H9 (cell line): ENCODE data around the gene BIVM. TPM values are rescaled to one million over a fixed set of nuclear protein-coding genes. Genes with fewer than 3 reads are reported as not detected.

Source experiments
- DNase-seq: peaks from one replicate; pipeline ENCODE4 v3.0.0-alpha.2; 2017
- H2AFZ ChIP-seq: one replicate; pipeline ENCODE4 v1.6.1; 2013; ENCODE audit warnings: mild to moderate bottlenecking, low read length, control low read depth, moderate library complexity
- H2AK5ac ChIP-seq: 2 replicates; pipeline ENCODE4 v1.6.1; 2013; ENCODE audit warnings: low read length, control low read depth, mixed read lengths; ENCODE audit not compliant: insufficient read length
- H2BK120ac ChIP-seq: one replicate; pipeline ENCODE4 v1.6.1; 2013; ENCODE audit warnings: low read depth, mild to moderate bottlenecking, low read length, control low read depth, inconsistent platforms; ENCODE audit not compliant: poor library complexity, severe bottlenecking
- H2BK12ac ChIP-seq: 2 replicates; pipeline ENCODE4 v1.6.1; 2013; ENCODE audit warnings: low read length, control low read depth, mixed read lengths, low read depth; ENCODE audit not compliant: insufficient read length
- H2BK15ac ChIP-seq: 2 replicates; pipeline ENCODE4 v1.6.1; 2013; ENCODE audit warnings: low read depth, low read length, control low read depth
- H2BK20ac ChIP-seq: one replicate; pipeline ENCODE4 v1.6.1; 2013; ENCODE audit warnings: low read depth, mild to moderate bottlenecking, low read length, control low read depth, inconsistent platforms; ENCODE audit not compliant: poor library complexity, severe bottlenecking
- H2BK5ac ChIP-seq: 2 replicates; pipeline ENCODE4 v1.6.1; 2013; ENCODE audit warnings: low read length, control low read depth, mixed read lengths; ENCODE audit not compliant: insufficient read length
- H3K14ac ChIP-seq: 2 replicates; pipeline ENCODE4 v1.6.1; 2013; ENCODE audit warnings: low read length, control low read depth; ENCODE audit not compliant: insufficient read depth
- H3K18ac ChIP-seq: 2 replicates; pipeline ENCODE4 v1.6.1; 2013; ENCODE audit warnings: low read depth, mild to moderate bottlenecking, mixed read lengths, low read length, control low read depth; ENCODE audit not compliant: insufficient read length
- H3K23ac ChIP-seq: 2 replicates; pipeline ENCODE4 v1.6.1; 2013; ENCODE audit warnings: low read length, control low read depth, mixed read lengths, low read depth; ENCODE audit not compliant: insufficient read length
- H3K23me2 ChIP-seq: 2 replicates; pipeline ENCODE4 v1.6.1; 2013; ENCODE audit warnings: low read depth, mild to moderate bottlenecking, mixed read lengths, low read length, control low read depth; ENCODE audit not compliant: insufficient read length, poor library complexity, severe bottlenecking
- H3K27ac ChIP-seq: 2 replicates; pipeline ENCODE4 v1.5.1; 2013; ENCODE audit warnings: low read length, control low read depth, mixed read lengths, low read depth; ENCODE audit not compliant: insufficient read length
- H3K27me3 ChIP-seq: 2 replicates; pipeline ENCODE4 v1.6.1; 2013; ENCODE audit warnings: low read length, control low read depth, inconsistent platforms; ENCODE audit not compliant: insufficient read depth
- H3K4ac ChIP-seq: 2 replicates; pipeline ENCODE4 v1.6.1; 2013; ENCODE audit warnings: low read depth, mild to moderate bottlenecking, control low read depth, inconsistent platforms, low read length, moderate library complexity
- H3K4me1 ChIP-seq: 2 replicates; pipeline ENCODE4 v1.6.1; 2013; ENCODE audit warnings: low read length, control low read depth, inconsistent platforms; ENCODE audit not compliant: insufficient read depth
- H3K4me2 ChIP-seq: 2 replicates; pipeline ENCODE4 v1.6.1; 2013; ENCODE audit warnings: low read length, control low read depth, mixed read lengths; ENCODE audit not compliant: insufficient read length, insufficient read depth
- H3K56ac ChIP-seq: 2 replicates; pipeline ENCODE4 v1.6.1; 2013; ENCODE audit warnings: low read depth, mild to moderate bottlenecking, mixed read lengths, low read length, control low read depth; ENCODE audit not compliant: insufficient read length
- H3K79me1 ChIP-seq: 2 replicates; pipeline ENCODE4 v1.6.1; 2013; ENCODE audit warnings: low read depth, mild to moderate bottlenecking, moderate library complexity, low read length, control low read depth, inconsistent platforms; ENCODE audit not compliant: insufficient read depth, poor library complexity, severe bottlenecking
- H3K79me2 ChIP-seq: 2 replicates; pipeline ENCODE4 v1.6.1; 2013; ENCODE audit warnings: low read length, control low read depth, inconsistent platforms; ENCODE audit not compliant: insufficient read depth
- H3K9ac ChIP-seq: 2 replicates; pipeline ENCODE4 v1.6.1; 2013; ENCODE audit warnings: low read length, control low read depth, mixed read lengths; ENCODE audit not compliant: insufficient read length; ENCODE audit errors: extremely low read depth
- H3K9me3 ChIP-seq: one replicate; pipeline ENCODE4 v1.6.1; 2013; ENCODE audit warnings: low read depth, low read length, inconsistent platforms; ENCODE audit not compliant: control insufficient read depth
- H3T11ph ChIP-seq: one replicate; pipeline ENCODE4 v1.6.1; 2013; ENCODE audit warnings: mild to moderate bottlenecking, low read length, control low read depth, inconsistent platforms
- H4K20me1 ChIP-seq: one replicate; pipeline ENCODE4 v1.6.1; 2013; ENCODE audit not compliant: control insufficient read depth, insufficient read length, insufficient read depth
- H4K5ac ChIP-seq: 2 replicates; pipeline ENCODE4 v1.6.1; 2013; ENCODE audit warnings: low read depth, mild to moderate bottlenecking, mixed read lengths, low read length, control low read depth; ENCODE audit not compliant: insufficient read length
- H4K8ac ChIP-seq: replicated peaks from 2 replicates; pipeline ENCODE4 v1.6.1; 2013; ENCODE audit warnings: low read length, control low read depth, mixed read lengths, low read depth; ENCODE audit not compliant: insufficient read length
- H4K91ac ChIP-seq: 2 replicates; pipeline ENCODE4 v1.6.1; 2013; ENCODE audit warnings: low read depth, mild to moderate bottlenecking, moderate library complexity, mixed read lengths, low read length, control low read depth; ENCODE audit not compliant: insufficient read length
- H3K27ac Mint-ChIP-seq, 3 experiments: 2 replicates in 2 of 3; 3 replicates in 1 of 3; pipeline ENCODE4 v1.8.0; 2020 to 2021; ENCODE audit warnings: mixed read lengths in 3 of 3, mild to moderate bottlenecking in 1 of 3, moderate library complexity in 1 of 3
- H3K27me3 Mint-ChIP-seq: 2 replicates; pipeline ENCODE4 v1.8.0; 2021; ENCODE audit warnings: low read depth, mild to moderate bottlenecking, moderate library complexity, mixed read lengths
- H3K36me3 Mint-ChIP-seq, 3 experiments: 2 replicates in 2 of 3; 3 replicates in 1 of 3; pipeline ENCODE4 v1.8.0; 2020 to 2021; ENCODE audit warnings: low read depth in 3 of 3, mixed read lengths in 3 of 3; ENCODE audit not compliant: insufficient read depth in 1 of 3
- H3K4me1 Mint-ChIP-seq, 2 experiments: 2 replicates each; pipeline ENCODE4 v1.8.0; 2020; ENCODE audit warnings: mixed read lengths in 2 of 2
- H3K4me3 Mint-ChIP-seq, 2 experiments: 2 replicates in 1 of 2; 3 replicates in 1 of 2; pipeline ENCODE4 v1.8.0; 2020 to 2021; ENCODE audit warnings: mild to moderate bottlenecking in 2 of 2, mixed read lengths in 2 of 2, moderate library complexity in 1 of 2
- H3K9me3 Mint-ChIP-seq, 2 experiments: 2 replicates in 1 of 2; 3 replicates in 1 of 2; pipeline ENCODE4 v1.8.0; 2020; ENCODE audit warnings: mild to moderate bottlenecking in 2 of 2, mixed read lengths in 2 of 2, moderate library complexity in 1 of 2
- CTCF ChIP-seq: fragments of 200-600 bp; sonication (generic); conservative IDR thresholded peaks from 3 replicates; pipeline ENCODE4 v1.8.0; 2021; ENCODE audit warnings: antibody characterized with exemption, mild to moderate bottlenecking
- WGBS: extraction: QIAGEN DNeasy Blood & Tissue Kit; methylation state at CpG from one replicate; pipeline ENCODE4 v1.1.7; 2013; ENCODE audit warnings: missing lambda C conversion rate, low lambda C conversion rate, mixed read lengths; ENCODE audit not compliant: insufficient read length; ENCODE audit errors: extremely low coverage; 5-methylcytosine and 5-hydroxymethylcytosine counted together
- total RNA-seq: library from RNA; stranded (reverse); gene quantifications from 2 replicates; pipeline ENCODE4 v1.2.1, GENCODE V29; 2021

The BIVM gene
- total RNA-seq, 1 experiment from 2014 or later = 9.0 TPM

- H3K23ac ChIP-seq = no peak overlapping the region
- H2BK5ac ChIP-seq = no peak overlapping the region
- Mint-ChIP-seq H3K4me1 (peaks cover 10 to 14% of the 10 kb centered on the region in 2 experiments), H3K4me3 (no peak overlapping the region), H3K27ac (no peak overlapping the region), H3K27me3 (peaks cover 9% of the 10 kb centered on the region), H3K36me3 (peaks cover 0 to 10% (median 6%) of the 10 kb centered on the region in 3 experiments; a peak in 4 of 7 replicates), H3K9me3 (peaks cover 0 to 2% of the 10 kb centered on the region in 2 experiments; a peak in 1 of 5 replicates)
- no peak overlapping the region for H2BK20ac ChIP-seq
- no peak overlapping the region for H3K27ac ChIP-seq
- no CpG with 5 or more reads among the region's 2 CpGs for WGBS
- no peak for TF ChIP-seq CTCF
- H2AK5ac ChIP-seq = no peak overlapping the region
- H2BK15ac ChIP-seq = no peak overlapping the region
- no peaks in the 10 kb centered on the region; the same call in 1 of the 2 replicates for H3K27me3 ChIP-seq
- no peak overlapping the region for H4K91ac ChIP-seq
- no peaks in the 10 kb centered on the region for H3K9me3 ChIP-seq
- no peak overlapping the region for H4K5ac ChIP-seq
- H2AFZ ChIP-seq = no peak overlapping the region
- no peak overlapping the region for H3K18ac ChIP-seq
- no peak overlapping the region for H2BK120ac ChIP-seq
- no peak overlapping the region for H3K4ac ChIP-seq
- DNase-seq = no peak
- H3K9ac ChIP-seq = no peak overlapping the region
- H3K4me1 ChIP-seq = peaks cover 2% of the 10 kb centered on the region; the same call in 1 of the 2 replicates
- H3K56ac ChIP-seq = no peak overlapping the region
- no peak overlapping the region for H3T11ph ChIP-seq
- H3K4me2 ChIP-seq = no peak overlapping the region
- H3K79me2 ChIP-seq = no peaks in the 10 kb centered on the region
- no peak overlapping the region for H3K14ac ChIP-seq
- H2BK12ac ChIP-seq = no peak overlapping the region
- H3K23me2 ChIP-seq = peaks cover 5% of the 10 kb centered on the region
- no peaks in the 10 kb centered on the region for H4K20me1 ChIP-seq
- H3K79me1 ChIP-seq = no peaks in the 10 kb centered on the region
- no peak overlapping the region for H4K8ac ChIP-seq
Measured at GRCh38 chr13:102770435-102770834, 28.5 kb upstream of the BIVM start.
